Fibroblast of upper back skin (primary cell): ENCODE data around the gene AGPAT4.

Source experiments
- DNase-seq: peaks from one replicate; pipeline ENCODE4 v3.0.0-alpha.2; 2013

Gene AGPAT4

DNA sequence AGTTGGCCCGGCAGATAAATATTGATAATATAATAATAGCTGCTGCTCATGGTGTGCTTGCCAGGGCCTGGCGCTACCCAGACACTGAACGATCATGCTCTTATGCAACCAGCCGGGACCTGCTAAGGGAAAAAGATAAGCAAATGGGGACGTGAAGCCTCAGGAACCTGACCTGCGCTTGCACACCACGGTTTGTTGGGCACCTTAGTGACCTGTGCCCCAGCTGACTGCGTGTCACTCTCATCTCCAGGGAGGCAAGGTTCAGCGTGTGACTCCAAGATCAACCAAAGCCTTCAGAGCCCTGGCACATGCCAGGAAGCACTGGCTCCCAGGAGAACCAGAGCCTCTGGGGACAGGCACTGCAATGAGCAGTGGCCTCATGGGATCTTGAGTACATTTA is 111.1 kb downstream of the AGPAT4 start:
- DNase-seq: no peak

DNA sequence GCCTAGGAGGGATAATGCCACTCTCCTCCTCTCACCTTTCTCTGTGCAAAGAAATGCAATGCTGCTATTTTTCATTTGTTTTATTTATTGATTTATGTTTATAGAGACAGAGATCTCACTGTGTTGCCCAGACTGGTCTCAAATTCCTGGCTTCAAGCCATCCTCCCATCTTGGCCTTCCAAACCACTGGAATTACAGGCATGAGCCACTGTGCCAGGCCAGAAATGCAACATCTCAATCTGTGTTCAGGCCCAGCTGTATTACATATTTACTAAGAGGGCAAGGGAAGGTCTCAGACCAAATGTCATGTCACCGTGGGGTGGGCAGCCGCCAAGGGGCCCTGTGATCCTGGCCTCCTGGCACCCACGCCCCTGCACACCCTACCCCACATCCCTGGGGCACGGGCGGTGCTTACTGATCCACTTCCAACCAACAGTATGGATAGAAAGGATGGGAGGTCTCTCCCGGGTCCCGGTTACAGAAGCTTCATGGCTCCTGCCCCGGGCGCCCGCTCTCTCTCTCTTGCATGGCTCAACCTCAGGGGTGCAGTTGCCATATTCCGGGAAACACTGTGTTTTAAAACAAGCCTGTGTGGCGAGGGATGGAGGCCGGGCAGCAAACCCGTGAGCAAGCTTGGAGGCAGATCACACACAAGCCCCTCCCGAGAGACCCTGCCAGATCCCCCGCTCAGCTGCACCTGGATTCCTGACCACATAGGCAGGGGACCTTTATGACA is 111.8 kb downstream of the AGPAT4 start:
- DNase-seq: peak; percentile 69

DNA sequence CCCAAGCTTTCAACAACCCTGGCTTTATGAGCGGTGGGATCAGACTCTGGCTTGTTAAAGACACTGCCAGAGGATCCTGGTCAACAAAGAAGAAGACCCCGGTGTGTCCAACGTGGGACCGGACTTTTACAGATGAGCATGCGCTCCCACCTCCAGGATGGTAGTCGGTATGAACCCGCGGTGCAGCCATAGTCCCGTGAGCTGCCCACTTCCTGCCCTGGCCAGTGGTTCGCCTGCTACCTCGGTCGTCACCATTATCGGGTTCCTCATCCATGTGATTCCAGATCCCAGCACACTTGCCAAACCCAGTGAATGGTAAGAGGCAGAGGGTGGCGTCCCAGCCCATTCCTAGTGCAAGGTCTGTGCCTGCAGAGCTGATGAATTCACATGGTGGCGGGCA is 112.7 kb downstream of the AGPAT4 start:
- no peak for DNase-seq

DNA sequence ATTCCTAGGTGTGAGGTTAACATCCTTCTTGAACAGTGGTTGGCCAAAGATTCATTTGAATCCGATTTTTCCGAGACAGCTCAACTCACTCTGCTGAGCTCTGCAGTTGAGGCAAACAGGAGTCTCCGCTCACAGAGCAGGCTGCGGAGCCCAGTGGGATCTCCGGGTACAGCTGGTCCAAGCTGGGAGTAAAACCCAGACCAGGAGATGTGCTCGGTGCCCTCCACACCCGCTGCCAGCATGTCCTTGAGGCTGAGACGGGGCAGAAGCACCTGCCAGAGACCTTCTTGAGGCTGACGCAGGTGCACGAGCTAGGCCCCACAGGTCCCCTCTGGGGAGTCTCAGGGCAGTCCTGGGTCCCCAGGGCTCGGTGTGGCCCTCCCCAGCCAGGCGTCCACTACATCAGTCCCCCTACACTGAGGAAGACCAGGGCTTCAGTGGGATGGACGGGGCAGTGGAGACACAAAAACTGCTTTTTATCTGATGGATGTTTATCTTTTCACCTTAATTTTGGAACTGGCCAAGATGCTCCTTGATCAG is 119.0 kb downstream of the AGPAT4 start:
- DNase-seq: no peak

DNA sequence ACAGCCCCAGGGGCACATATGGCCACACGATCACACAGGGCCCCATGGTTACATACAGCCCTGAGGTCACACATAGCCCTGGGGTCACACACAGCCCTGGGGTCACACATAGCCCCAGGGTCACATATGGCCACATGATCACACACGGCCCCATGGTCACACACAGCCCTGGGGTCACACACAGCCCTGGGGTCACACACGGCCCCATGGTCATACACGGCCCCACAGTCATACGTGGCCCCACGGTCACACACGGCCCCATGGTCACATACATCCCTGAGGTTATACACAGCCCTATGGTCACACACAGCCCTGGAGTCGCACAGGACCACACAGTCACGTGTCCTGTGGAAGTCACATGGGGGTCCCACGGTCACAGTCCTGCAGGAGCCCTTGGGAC is 120.1 kb downstream of the AGPAT4 start:
- no peak for DNase-seq

DNA sequence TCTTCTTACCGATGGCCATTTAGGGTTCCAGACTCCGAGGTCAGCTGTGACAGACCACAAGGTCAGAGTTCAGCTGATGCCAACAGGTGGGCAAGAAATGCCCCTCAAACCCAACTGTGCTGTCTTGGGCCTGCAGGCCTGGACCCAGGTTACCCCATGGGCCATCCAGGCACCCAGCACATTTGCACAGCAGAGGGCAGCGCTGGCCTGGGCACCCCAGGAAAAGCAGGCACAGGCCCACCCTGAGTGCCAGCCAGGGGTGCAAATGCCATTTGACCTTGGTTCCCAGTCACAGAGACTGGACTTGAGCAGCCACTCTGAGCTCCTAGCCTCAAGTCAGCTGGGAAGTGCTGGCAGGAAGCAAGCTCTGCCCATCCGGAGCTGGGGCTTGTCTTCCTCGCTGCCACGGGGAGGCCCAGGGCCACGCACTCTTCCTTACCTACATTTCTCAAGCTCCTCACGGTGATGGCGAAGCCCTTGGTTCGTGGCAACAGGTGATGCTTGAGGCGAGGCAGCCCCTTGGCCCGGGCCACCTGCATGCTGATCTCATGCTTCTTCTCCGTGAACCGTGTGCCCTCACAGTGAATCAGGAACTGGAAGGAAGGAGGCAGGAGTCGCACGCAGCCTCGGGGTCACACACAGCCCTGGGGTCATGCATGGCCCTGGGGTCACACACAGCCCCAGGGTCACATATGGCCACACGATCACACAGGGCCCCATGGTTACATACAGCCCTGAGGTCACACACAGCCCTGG is 120.8 kb downstream of the AGPAT4 start:
- DNase-seq: no peak

DNA sequence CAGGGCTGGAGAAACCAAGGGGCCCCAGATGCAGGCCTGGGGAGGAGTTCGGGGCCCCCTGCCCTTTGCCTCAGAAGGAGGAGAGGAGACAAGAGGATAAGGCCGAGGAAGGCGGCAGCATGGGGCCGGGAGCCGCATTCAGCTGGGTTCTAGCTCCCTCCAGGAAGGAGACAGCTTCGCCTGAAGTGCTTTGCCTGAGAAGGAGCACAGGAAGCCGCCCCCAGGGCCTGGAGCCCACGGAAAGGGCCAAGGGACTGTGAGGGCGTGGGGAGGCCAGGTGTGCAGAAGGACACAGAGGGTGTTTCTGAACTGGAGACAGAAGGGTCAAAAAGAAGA is 121.4 kb downstream of the AGPAT4 start:
- DNase-seq: no peak

DNA sequence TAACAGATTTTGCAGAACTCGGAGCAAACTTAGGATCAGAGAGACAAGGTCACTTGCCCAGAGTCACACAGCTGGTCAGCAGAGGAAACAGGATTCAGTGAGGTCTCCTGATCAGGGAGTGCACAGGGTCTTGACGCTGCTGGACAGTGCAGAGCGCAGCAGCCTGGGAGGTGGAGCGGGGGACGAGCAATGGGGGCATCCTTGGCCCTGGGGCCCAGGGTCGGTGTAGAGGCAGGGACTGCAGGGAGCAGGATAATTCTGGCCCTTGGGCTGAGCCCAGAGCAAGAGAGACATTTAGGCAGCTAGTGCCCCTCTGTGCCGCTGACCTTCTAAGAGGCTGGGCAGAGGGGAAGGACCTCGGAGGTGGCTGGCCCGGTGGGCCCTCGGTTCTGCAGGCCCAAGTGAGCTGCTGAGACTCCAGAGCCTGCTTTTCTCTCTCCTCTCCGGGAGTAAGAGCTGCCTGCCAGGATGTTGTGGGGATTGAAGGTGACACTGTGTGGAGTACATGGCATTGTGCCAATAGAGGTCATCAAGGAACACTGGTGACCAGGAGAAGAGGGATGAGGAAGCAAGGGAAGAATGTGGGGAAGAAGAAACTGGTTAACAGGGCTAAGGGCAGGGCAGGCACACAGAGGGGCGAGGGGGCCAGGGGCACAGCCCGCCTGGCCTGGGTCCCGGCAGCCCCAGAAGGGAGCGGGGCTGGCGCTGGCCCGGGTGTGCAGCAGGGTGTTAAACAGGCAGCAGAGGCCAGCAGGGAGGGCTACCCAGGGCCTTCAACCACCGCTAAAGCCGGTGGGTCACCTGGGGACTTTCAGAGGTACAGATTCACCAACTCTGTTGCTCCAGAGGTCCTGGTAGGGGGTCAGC is 122.0 kb downstream of the AGPAT4 start:
- DNase-seq: no peak

DNA sequence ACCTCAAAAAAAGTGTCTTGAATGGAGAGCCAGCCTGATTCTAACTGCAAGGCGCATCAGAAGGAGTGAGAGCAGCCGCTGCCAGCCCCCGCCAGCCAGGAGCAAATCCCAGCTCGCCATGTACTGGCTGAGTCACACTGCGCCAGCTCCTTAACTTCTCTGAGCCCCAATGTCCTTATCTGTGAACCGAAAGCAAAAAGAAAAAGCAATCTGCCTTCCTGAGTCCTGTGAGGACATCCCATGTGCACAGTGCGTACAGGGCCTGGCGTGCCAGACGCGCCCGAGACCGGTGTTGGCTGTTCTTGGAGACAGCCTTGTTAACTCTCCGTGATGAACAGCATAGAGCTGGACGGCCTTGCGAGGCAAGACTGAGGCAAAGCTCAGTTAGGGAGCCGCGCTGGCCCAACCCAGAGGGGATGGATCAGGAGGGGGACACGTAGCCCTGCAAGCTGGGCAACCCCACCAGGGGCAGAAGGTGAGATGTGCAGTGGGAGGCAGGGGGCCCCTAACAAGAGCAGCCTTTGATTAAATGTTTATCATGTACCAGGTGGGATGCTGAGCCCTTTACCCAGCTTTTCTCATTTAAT is 122.7 kb downstream of the AGPAT4 start:
- DNase-seq: no peak

DNA sequence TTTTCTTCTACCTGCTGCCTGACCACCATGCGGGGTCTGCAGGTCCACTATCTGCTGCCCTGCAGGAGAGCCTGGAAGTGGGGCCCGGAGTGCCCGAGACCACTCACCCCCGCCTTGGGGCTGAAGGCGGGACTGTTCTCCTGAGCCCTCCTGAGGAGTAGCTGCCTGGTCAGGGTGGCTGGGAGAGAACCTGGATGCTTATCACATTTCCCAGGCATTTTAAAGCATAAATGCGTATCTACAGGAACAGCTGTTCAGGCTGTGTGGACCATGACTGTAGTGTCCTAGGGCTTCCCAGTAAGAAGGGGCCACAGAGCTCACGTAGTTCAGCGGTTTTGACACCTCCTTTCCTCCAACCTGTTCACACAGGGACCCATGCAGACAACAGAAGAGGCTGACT is 123.3 kb downstream of the AGPAT4 start:
- DNase-seq: no peak

DNA sequence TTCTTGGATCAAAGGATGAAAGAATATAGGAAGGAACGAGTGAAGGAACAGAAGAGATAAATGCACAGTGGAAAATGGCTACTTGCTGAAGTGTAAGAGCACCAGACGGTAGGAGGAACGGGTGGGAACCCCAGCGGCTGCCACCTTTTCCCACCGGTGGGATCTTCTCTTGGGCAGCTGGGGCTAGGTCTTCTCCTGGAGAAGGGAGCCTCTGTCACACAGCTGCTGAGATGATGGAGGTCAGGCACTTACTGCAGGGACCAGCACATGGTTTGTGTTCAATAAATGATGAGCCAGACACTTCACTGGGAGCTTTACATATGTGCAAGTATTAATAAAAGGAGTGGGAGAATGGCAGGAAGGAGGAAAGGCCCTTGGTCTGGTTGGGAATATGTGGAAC is 123.7 kb downstream of the AGPAT4 start:
- DNase-seq: no peak

DNA sequence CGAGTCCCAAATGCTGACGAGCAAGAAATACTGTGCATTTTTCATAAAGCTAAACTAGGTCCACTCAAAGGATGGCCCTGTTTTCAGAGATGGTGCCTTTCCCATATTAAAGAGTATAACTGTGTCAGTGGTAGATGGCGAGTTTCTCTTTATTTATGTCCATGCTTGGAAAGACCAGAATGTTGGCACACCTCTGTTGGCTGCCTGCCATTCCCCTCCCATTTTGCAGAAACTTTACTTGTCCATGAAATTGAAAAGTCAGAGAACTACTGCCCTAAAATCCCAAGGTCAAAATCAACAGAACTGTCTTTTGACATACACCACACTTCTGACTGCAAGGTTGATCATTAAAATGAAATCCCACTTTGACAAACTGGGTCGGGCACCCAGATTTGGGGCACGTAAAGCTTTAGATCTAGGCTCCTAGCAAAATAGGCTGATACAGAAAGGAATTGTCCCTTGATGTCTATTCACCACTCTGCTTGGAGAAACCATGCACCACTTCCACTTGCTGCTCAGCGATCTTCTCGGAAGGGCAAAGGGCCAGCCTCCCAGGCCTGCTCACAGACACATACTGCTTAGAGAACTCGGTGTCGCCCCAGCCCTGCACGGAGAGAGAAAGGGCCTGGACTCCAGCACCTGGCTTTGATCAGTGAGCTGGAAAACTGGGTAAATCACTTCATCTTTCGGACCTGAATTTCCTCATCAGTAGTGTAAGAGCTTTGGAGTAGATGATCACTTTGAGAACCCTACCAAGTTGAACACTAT is 130.0 kb downstream of the AGPAT4 start:
- DNase-seq: no peak

DNA sequence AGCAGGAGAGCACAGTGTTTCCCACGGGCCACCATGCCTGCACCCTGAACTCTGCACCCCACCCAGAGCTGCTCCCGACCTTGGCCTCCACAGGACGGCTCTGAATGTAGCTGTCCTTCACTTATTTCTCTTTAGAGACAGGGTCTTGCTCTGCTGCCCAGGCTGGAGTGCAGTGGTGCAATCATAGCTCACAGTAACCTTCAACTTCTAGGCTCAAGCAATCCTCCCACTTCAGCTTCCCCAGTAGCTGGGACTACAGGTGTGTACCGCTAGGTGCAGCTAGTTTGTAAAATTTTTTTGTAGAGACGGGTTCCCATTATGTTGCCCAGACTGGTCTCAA is 130.9 kb downstream of the AGPAT4 start:
- no peak for DNase-seq

DNA sequence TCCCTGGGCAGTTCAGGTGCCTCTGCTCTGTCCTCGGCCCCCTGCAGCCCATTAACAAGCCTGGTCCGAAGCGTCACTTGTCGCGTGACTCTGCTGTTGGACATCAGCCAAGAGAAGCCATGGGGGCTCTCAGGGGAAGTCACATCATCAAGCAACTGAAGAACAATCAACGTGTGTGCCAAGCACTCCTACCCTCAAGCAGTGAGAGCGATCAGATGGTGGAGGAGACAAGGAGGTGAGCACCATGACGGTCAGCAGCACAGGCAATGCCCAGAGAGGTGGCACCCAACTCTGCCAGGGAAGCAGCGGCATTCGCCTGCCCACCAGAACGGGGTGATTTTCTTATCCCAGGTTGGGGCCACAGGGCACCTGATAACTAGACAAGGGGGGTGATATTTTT is 132.7 kb downstream of the AGPAT4 start:
- no peak for DNase-seq

DNA sequence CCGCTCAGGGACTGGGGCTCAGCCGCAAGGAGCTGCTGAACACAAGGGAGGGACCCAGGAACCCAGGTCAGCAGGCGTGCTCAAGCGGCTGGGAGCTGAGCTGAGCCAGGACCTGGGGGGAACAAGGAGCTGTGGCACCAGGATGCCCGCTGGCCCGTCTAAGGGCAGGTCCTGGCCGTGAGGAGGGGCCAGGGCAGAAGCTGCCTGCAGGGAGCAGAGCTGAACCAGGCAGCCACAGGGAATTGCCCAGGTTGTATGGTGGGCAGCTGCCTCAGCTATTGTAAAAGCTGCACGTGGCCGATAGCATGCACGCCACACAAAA is 133.3 kb downstream of the AGPAT4 start:
- DNase-seq: no peak

DNA sequence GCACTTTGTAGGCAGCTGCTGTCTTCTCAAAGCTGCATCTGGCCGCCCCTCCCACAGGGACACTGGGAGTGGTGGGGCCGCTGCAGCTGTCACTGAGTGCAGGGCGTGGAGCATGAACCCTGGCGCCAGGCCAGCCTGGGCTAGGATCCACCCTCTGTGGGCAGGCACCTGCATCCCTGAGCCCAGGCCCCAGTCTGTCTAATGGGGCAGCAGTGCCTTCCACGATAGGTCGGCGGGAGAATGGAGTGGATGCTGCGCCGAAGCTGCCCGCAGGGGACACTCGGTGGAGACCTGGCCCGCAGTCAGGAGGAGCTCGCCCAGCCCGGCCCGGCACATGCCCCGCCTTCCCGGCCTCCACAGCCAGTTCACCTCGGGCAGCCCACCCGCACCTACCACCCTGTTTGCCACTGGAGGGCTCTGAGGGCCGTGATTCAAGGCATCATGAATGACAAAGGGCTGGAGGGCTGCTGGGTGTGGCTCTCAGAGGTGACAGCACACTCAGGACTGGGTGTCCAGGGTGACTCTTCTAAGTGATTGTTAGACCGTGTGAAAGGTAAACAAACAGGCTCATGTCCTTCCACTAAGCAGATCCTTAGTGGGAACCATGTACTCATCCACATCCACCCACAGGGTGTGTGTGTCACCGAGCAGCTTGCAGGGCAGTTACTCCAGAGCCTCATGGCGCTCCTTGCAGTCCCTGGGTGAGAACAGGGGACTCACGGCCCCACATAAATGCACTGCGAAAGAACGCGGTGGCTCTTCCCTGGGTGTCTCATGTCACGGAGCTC is 133.9 kb downstream of the AGPAT4 start:
- no peak for DNase-seq

DNA sequence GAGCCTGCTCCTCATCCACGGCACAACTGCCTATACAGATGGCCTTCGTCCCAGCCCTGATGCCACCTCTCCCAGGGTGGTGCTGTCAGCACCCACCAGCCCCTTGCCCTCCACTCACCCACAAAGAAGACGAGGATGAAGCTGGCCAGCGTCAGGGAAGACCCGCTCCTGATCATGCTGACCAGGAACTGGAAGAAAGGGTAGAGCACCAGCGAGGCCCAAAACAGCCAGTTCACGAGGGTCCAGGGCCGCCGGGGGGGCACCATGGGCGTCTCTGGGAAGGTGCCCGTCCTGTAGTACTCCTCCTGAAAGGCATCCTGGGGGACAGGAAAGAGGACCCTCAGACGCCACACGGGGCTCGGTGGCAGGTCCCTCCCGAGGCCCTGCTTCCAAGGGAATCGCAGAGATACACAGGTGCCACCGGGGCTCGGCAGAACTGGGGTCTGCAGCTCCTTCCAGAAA is 134.5 kb downstream of the AGPAT4 start:
- DNase-seq: no peak

DNA sequence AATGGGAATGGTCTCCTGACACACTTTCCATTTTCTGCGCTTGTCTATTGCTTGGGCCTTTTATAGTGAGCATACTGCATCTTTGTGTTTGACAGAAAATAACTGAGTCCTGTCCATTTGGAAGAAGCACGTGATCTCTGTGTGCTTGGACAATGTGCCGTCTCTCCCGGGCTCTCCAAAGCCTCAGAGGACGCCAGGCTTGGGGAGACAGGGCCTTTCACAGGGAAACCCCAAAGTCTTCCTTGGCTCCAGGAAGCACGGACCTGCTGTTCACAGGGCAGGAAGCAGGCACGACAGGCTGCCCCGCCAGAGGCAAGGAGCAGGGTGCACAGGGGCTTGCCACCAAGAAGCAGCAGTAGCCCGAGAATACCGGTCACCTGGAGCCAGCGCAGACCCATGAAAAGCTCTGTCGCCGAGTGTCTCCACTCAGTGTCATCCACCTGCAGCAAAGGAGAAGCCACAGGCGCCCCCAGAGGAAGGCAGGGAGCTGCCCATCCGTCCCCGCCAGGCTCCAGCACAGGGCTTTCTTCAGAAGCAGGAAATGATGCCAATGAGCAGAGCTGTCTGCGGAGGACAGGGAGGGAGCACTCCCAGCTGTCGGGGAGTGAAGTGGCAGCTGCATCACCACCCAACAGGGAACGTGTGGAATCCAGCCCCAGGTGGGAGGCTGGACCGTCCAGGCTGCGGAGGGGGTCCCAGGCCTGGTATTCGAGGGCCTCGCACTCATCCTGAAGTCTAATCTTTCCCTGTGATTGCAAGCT is 135.1 kb downstream of the AGPAT4 start:
- DNase-seq: no peak

DNA sequence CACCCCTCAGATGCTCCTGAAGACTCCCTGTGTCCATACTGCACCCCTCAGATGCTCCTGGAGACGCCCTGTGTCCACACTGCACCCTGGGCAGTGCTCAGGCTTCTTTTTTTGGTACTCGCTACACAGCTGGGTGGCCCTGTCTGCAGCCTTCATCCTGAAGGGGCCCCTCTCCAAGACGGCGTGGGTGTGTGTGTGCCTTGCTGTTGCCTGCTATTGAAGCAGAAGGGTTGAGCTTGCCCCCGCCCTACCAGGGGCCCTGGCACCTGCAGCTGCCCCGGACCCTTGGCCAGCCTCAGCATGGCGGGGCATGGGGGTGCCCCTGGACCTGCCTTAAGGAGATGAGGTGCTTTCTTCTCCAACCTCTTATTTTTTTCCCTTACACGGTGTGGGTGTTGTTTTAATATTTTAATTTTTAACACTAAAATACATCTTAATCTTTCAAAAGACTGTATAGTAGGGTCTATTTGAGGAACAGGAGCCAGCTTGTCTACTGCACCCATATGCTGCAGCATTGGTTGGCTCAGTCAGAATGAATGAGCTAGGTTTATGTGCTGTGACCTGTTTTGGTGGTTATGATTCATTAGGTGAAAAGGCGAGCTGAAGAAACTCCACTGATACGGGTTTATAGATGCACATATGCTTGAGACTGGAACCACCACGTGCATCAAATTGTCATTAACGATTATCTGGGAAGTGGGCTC is 135.9 kb downstream of the AGPAT4 start:
- DNase-seq: peak; percentile 18

DNA sequence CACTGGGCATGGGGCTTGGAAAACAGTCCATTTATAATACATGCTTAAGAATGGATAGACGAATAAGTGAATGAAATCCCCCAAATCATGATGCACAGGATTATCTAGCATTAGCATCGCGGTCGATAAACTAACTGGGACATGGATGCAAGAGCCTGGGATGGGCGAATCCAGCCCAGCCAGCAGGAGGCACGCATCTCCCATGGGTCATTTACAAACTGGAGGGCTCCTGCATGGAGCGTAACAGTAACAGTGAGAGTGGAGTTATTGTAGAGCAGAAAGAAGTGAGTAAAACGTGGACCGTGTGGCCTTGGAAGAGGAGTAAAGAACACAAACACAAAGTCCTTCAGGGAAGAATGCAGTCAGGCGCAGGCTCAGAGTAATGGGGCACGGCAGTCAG is 136.5 kb downstream of the AGPAT4 start:
- no peak for DNase-seq
